ENCODE measurements around the gene ZNF821. TPM values are rescaled to one million over a fixed set of nuclear protein-coding genes. Genes with fewer than 3 reads are reported as not detected.

Gene ZNF821
- total RNA-seq, 1 experiment from 2014 or later, result 4.9 TPM

DNA sequence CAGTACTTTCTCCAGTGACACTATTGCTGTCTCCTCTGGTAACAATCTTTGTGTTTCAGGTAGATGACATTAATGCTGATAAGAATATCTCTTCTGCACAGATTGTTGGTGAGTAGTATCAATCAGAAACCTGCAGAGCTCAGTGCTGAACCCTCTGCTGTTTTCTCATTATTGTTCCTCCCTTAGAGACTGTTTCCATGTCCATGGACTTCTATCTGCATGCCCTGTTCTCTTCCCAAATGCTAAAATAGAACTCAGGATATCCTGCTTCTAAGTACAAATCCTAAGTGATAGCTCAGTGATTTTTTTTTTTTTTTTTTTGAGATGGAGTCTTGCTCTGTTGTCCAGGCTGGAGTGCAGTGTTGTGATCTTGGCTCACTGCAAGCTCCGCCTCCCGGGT, 40.7 kb upstream of the ZNF821 start:
- Histone ChIP-seq H3K36me3 (ENCODE audit: control insufficient read depth in 1 of 2, insufficient read depth in 2 of 2, low read length in 2 of 2) (peaks cover 59 to 66% of the 10 kb centered on the region in 2 experiments), H3K27me3 (ENCODE audit: insufficient read depth, low read length) (no peaks in the 10 kb centered on the region), H3K79me2 (ENCODE audit: insufficient read depth, low read length) (peaks cover 54% of the 10 kb centered on the region), H3K4me1 (ENCODE audit: control insufficient read depth in 1 of 2, insufficient read depth in 2 of 2, low read length in 2 of 2) (peaks cover 34 to 41% of the 10 kb centered on the region in 2 experiments), H4K20me1 (ENCODE audit: insufficient read depth) (peaks cover 13% of the 10 kb centered on the region), H3K27ac (ENCODE audit: low read depth, low read length) (no peak overlapping the region), H3K4me2 (ENCODE audit: low read length) (no peak overlapping the region; the same call in 1 of the 2 replicates), H3K9me2 (ENCODE audit: insufficient read depth) (no peaks in the 10 kb centered on the region), H3K9me3 (ENCODE audit: control insufficient read depth in 1 of 2, insufficient read depth in 1 of 2, low read depth in 1 of 2, low read length in 2 of 2) (peaks cover 0 to 2% of the 10 kb centered on the region in 2 experiments; a peak in 1 of 4 replicates), H3K4me3 (replicated peaks in 1 of 2; ENCODE audit: low read depth in 1 of 2, low read length in 2 of 2) (no peak overlapping the region), H3K9ac (ENCODE audit: low read length) (no peak overlapping the region), H2AFZ (ENCODE audit: low read depth, low read length, poor library complexity, severe bottlenecking) (no peak overlapping the region)
- BruUV-seq (replicated peaks), result no TSS peak
- DNase-seq (ENCODE audit: low read depth, low spot score) (no peak), ATAC-seq (no peak)
- intact Hi-C loops (cut with micrococcal nuclease), result no loop called here
- ChIA-PET POLR2A (no interaction called here), RAD21 (ENCODE audit: low non-redundant PET in 1 of 2, low total read pairs in 2 of 2, uncharacterized antibody in 2 of 2, unreplicated experiment in 2 of 2) (no interaction called here), CTCF (no interaction called here)
- TF ChIP-seq RAD21 (IDR thresholded peaks at IDR 0.05; ENCODE audit: low read depth) (no peak), EGR1 (IDR thresholded peaks at IDR 0.05; ENCODE audit: low read depth) (no peak), CEBPB (IDR thresholded peaks at IDR 0.05; ENCODE audit: low read depth) (no peak), SP1 (IDR thresholded peaks at IDR 0.05; ENCODE audit: low read depth) (no peak), TCF7L2 (IDR thresholded peaks at IDR 0.05; ENCODE audit: borderline replicate concordance, extremely low read depth, insufficient read depth, insufficient read length) (no peak), CTCF (IDR thresholded peaks at IDR 0.05 in 2 of 3, conservative IDR thresholded peaks at IDR 0.05 in 1 of 3; ENCODE audit: borderline replicate concordance in 1 of 3, insufficient read depth in 1 of 3, low read depth in 2 of 3, low read length in 2 of 3) (no peak), POLR2AphosphoS5 (IDR thresholded peaks at IDR 0.05; ENCODE audit: low read depth, low read length) (no peak), JUND (IDR thresholded peaks at IDR 0.05) (no peak)
- TF ChIP-seq, protein P1, sequence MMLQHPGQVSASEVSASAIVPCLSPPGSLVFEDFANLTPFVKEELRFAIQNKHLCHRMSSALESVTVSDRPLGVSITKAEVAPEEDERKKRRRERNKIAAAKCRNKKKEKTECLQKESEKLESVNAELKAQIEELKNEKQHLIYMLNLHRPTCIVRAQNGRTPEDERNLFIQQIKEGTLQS (IDR thresholded peaks at IDR 0.05), result no peak
